OCI-LY3 (cell line): ENCODE results near the gene SIN3A.

Source experiments
- EZH2phosphoT487 ChIP-seq: fragments of 200-600 bp; shearing (Covaris generic); IDR thresholded peaks from 2 replicates; pipeline ENCODE4 v1.6.1; 2018; ENCODE audit warnings: antibody characterized with exemption, mixed run types, low read depth
- TF ChIP-seq, protein P1 (sequence below): fragments of 200-600, 300-600 bp; sonication (generic); IDR thresholded peaks from 2 replicates; pipeline ENCODE4 v1.5.1; 2014; ENCODE audit warnings: antibody characterized with exemption, low read length, low read depth

DNA sequence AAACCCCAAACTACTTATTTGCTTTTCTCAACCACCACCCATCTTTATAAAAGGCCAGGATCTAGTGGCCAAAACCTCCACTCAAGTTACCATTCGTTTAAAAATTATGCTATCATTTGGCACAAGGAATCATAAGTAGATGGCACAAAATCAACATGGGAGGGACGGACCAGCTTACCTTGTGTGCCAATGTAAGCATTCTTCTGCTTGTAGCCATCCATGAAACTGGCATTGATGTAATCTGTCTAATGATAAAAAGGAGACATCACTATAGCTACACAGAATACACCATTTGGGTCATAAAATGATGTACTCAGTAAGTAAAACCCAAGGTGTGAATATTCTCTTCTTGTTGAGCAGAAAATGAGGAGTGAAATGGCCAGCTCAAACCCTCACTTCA, 28.2 kb upstream of the SIN3A start:
- TF ChIP-seq, protein P1, sequence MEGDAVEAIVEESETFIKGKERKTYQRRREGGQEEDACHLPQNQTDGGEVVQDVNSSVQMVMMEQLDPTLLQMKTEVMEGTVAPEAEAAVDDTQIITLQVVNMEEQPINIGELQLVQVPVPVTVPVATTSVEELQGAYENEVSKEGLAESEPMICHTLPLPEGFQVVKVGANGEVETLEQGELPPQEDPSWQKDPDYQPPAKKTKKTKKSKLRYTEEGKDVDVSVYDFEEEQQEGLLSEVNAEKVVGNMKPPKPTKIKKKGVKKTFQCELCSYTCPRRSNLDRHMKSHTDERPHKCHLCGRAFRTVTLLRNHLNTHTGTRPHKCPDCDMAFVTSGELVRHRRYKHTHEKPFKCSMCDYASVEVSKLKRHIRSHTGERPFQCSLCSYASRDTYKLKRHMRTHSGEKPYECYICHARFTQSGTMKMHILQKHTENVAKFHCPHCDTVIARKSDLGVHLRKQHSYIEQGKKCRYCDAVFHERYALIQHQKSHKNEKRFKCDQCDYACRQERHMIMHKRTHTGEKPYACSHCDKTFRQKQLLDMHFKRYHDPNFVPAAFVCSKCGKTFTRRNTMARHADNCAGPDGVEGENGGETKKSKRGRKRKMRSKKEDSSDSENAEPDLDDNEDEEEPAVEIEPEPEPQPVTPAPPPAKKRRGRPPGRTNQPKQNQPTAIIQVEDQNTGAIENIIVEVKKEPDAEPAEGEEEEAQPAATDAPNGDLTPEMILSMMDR = no peak
- TF ChIP-seq EZH2phosphoT487 = no peak
